HUDEP-2 (cell line): ENCODE data around the gene ATG16L1.

ENCODE experiments used
- DNase-seq, 76 experiments: peaks; one replicate each; lab custom pipeline; 2025; ENCODE audit not compliant: unreplicated experiment in 76 of 76; lab: John Stamatoyannopoulos, UW

Gene ATG16L1

DNA sequence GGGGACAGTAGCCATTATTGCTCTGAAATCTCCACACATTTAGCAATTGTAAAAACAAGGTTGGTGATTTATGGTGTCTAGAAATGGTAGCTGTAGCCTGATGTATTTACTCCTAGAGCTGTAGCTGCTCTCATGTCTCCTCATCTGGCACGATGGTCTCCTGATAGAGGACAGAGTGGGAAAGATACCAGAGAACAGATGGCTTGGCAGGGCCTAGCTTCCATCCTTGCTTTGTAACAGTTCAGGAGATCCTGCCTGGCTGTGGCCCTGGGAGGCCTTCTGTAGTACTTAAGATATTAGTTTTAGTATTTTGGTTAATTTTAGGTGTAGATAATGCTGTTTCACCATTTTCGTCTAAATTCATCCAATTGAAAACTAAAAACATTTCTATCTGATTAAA, 6.7 kb downstream of the ATG16L1 start:
- no peak for DNase-seq

DNA sequence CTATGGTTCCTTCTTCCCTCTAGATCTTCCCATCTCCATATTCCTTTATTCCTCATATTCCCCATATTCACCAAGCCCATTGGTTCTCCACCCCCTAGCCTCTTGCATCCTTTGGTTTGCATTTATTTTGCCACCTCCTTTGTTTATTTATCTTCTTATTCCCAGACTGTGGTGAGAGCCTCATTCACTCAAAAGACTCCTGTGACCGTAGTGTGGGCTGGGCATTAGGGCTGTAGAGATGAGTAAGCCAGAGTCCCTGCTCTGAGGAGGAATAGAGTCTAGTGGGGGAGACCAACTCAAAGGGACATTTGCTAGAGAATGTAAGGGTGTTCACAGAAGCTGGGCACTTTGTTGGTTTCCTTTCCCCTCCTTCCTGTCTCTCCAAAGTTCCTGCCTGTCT, 8.3 kb downstream of the ATG16L1 start:
- no peak for DNase-seq

DNA sequence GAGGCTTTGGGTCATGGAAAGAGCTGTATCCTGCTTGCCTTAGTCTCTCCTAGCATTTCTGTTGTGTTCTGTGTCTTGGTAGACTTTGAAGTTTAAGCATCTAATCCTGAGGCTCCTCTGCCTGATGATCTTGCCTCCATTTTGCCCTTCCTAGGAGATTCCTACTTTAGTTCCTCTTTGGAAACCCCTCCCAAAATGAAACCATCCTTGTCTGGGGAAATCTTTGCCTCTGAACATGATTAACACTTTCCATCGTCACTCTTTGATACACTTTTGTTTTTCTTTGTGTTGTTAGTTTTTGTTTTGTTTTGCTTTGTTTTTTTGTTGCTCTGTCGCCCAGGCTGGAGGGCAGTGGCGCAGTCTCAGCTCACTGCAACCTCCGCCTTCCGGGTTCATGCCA, 9.2 kb downstream of the ATG16L1 start:
- no peak for DNase-seq

DNA sequence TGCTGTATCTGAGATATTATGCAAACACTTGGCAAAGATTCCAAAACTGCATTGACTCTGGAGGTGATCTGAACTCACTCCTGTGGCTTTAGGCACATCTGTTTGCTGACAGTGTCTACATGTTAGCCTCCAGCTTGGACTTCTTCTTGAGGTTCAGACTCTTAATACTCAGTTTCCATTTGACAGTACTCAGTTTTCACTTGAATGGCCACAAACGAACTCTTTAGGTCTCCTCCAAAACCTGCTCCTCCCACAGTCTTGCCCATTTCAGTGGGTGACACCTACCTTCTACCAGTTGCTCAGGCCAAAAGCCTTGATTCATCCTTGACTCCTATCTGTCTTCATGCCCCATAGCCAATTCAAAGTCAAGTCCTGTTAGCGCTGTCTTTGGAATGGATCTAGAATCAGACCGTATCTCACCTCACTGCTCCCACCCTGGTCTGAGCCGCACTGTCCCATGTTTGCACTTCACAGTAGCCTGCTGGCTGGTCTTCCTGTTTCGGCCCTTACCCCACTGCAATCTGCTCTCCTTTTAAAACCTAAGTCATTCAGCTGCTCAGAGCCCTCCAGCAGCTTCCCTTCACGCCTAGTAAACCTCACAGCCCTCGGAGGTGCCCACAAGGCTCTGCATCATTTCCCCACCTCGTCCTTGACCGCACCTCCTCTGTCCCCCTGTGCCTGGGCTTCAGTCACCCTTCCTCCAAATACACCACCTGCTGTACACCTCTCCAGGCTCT, 10.5 kb downstream of the ATG16L1 start:
- DNase-seq = no peak

DNA sequence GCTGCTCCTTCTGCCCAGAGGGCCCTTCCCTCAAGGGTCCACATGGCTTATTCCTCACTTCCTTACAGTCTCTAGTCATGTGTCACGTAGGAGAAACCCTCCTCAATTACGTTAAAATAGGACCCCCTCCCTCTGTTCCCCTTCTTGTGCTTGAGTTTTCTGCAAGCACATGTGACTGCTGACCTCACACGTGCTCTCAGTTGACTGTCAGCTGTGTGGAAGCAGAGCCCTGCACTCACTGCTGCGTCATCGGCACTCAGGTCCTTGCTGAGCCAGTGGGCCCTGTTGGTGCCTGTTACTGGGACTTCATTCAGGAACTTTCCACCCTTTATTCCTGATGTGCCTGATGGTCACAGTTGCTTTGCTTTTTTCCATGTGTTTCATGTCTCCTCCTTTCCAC, 11.1 kb downstream of the ATG16L1 start:
- no peak for DNase-seq

DNA sequence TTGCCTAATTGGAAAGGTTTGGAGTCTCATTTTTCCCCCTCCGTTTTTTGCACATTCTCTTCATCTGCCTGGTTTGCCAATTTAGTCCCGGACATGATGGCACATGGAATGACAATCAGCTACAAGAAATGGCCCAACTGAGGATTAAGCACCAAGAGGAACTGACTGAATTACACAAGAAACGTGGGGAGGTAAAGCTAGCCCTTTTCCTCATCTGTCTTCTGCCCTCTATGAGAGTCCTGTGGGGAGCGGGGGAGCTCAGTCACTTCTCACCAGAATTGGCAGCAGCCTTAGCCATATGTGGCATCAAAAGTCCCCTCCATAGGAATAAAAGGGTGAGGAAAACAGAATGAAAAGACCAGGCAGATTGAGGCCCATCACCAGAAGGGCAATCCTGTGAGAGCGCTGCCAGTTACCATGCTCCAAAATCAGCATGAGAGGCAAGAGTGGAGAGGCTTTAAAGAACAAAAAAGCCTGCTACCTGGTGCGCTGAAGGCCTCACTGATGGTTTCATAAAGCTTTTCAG, 11.6 kb downstream of the ATG16L1 start:
- DNase-seq = no peak

DNA sequence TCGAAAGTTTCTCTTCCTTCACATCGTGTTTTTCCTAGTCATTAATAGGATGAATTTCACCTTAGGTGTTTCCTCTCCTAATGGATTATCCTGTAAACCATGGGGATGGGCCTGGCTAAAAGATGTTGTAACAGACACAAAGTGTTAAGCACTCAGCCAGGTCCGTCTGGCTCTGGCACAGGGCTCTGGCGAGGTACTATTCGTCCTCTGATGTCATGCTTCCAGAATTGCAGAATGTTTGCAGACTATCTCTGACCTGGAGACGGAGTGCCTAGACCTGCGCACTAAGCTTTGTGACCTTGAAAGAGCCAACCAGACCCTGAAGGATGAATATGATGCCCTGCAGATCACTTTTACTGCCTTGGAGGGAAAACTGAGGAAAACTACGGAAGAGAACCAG, 13.2 kb downstream of the ATG16L1 start:
- no peak for DNase-seq

DNA sequence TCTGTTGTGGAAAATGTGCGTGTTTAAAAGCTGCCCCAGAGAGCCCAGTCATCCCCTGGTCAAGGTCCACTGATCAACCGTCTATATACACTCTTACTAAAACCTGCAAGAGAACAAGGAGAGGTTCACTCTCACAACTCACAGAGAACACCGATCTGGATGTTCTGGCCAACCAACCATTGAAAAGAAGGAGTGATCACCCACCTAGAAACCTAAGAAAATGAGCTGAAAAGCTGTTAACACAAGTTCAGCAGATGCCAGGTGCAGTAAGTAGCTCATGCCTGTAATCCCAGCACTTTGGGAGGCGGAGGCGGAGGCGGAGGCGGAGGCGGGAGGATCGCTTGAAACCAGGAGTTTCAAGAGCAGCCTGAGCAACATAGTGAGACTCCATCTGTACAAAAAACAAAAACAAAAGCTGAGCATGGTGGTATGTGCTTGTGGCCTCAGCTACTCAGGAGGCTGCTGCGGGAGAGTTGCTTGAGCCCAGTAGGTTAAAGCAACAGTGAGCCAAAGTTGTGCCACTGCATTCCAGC, 14.5 kb downstream of the ATG16L1 start:
- no peak for DNase-seq

DNA sequence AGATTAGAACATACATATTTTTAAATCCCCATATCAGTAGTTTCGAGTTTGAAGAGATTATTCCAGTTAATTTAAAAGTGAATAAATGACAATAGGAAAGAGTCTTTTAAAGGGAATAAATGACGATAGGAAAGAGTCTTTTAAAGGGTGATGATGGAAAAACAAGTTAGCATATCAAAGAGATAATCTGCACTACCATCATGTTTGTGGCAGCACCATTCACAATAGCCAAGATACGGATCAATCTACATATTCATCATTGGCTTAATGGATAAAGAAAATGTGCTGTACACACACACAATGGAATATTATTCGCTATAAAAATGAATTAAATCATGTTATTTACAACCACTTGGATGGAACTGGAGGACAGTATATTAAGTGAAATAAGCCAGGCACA, 15.0 kb downstream of the ATG16L1 start:
- DNase-seq = no peak

DNA sequence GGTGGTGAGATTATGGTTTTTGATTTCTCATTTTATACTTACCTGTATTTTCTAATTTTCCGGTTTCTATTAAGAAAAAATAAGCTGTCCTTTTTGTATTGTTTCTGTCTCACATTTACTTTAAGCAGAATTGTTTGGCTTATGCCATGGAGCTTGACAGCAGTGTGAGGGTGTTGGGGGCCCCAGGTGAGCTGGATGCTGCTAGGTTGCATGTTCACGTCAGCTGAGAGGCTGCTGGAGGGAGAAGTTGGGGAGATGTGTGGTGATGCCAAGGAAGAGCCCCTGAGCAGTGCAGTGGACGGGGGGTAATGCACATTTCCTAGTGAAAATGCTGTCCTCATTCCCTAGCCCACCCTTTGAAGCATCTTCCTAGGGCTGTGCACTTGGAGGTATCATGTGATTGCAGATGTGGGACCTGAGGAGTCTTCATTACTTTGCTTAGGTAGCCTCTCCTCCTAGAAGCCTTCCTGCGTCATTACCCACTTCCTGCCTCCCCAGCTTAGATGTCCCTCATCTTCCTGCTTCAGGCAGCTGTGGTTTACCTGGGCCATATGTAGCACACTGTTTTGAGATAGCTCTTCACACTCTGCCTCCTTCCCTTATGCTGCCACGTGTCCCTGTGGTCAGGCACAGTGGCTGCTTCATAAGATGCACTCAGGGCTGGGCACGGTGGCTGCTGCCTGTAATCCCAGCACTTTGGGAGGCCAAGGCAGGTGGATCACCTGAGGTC, 16.2 kb downstream of the ATG16L1 start:
- DNase-seq = no peak

DNA sequence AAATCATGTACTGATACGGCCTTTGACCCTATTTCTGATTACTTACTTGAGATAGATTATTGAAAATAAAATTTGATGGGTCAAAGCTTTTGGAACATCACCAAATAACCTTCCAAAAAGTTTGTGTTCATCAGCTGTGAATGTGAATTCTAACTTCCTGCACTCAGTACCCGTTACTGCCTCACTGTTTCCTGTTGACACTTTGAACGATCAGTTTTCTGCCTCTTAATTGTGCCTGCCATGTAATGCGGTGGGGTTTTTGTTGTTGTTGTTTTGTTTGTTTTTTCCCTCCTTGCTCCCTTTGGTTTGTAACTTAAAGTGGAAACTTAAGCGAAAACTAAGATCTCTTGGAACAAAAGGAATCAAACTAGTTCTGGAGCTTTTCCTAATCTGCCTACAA, 18.9 kb downstream of the ATG16L1 start:
- no peak for DNase-seq

DNA sequence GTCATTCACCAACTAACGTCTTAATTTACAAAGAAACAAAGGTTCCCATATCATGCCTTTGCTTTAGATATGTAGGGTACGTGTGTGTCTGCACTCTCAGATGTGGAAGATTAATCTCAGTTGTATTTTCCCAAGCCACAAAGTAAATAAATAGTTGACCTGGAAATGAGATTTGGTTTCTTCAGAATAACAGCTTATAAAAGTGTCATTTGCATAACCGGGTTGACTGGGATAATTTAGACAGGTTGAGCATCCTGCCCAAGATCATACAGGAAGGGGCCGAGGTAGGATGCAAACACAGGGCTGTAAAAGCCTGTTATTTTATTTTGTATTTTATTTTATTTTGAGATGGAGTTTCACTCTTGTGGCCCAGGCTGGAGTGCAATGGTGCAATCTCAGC, 19.5 kb downstream of the ATG16L1 start:
- DNase-seq = no peak

DNA sequence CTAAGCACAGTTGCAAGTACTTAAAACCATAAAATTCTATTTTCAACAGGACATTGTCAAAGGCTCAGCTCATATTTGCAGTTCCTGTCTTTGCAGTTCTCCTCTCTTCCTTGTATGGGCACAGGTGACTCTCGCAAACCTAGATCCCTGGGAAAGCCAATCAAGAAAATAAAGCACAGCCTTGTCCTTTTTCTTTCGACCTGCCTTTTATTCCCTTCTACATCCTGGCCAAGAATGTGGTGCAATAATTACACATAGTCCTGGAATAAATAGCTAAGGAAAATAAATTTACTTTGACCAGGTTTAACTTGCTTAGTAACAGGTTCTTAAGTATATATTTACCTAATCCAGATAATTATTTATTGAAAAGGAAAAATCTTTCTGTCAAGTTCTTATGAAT, 20.2 kb downstream of the ATG16L1 start:
- DNase-seq = no peak

DNA sequence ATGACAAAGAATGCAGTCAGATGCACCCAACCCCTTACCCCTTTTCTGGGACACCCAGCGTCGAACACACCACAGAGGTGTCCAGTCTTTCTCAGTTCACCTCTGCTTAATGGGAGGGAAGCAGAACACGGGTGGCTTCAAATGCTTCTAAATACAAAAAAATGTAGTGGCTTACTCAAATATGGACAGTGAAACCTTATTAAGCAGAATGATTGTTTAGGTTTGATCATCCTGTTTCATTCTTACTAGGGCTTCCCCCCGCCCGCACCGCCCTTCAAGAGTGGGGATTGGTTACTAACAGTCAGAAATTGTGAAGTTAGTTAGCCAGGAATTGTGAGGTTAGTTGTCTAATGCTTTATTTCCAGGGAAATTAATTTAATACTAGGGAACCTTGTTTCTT, 21.6 kb downstream of the ATG16L1 start:
- DNase-seq = no peak

DNA sequence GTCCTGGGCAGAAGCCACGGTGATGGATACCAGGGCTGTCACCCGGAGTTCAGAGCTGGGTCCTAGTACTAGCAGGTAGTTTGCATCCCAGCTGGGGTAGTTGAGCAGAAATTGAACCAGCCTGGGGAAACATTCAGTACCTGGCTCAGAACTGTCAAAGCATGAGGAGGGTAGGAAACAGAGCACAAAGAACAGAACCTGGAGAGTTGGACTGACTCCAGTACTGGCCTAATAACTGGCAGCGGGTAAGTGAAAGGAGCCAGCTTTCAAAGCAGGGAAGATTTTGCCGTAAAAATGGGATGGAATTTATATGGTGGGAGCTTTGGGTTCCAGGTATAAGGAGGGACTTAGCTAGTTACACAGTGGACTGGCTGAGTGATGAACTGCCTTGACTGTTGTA, 23.8 kb downstream of the ATG16L1 start:
- DNase-seq = no peak

DNA sequence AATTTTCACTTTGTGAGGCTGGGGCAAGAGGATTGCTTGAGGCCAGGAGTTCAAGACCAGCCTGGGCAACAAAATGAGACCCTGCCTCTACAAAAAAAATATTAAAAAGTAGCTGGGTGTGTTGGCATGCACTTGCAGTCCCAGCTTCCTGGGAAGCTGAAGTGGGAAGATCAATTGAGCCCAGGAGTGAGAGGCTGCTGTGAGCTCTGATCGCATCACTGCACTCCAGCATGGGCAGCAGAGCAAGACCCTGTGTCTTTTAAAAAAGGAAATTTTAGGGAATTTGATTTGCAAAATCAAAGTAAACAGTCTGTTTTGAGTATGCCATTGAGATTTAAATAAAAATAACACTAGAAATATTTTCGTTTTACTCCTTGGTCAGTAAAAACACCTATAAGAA, 27.4 kb downstream of the ATG16L1 start:
- no peak for DNase-seq

DNA sequence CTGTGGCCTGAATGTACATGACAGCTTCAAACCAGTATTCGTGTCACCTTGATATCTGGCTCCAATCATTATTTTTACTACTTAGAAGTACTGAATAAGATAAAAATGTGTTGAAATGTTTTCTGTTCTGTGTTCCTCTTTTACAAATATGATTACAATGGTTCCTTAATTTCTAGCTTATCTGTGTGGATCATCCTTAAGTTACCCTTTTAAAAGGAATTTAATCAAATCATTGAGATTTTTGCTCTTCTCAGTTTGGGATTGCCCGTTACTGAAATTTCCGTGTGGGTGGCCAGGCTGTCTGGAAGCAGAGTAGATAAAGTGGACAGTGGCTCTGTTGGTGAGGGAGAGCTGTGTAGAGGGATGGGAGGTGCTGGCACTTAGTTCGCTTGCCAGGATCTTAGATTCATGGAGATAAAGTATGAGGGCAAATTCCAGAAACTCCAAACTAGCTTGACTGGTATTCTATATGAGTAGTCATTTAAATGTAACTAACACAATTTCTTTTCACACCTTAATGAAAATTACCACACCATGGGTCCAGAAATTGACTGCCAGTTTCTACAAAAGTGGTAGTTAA, 28.7 kb downstream of the ATG16L1 start:
- DNase-seq = no peak

DNA sequence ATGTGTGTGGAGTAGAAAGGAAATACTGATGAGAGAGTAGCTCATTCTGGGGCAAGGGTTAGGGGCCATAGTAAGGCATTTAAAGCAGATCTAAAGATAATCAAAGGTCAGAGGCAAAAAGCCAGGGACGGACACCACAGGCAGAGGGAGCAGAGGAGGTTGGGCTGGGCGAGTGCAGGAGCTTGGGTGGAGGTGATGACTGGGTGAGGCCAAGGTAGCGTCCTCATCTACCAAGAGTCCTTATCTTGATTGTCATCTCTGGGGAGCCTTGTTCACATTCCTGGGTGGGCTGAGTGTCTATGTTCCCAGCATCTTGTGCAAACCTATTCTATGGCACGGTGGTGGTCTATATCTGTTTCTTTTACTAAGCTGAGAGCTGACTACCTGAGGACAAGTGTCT, 30.1 kb downstream of the ATG16L1 start:
- no peak for DNase-seq

DNA sequence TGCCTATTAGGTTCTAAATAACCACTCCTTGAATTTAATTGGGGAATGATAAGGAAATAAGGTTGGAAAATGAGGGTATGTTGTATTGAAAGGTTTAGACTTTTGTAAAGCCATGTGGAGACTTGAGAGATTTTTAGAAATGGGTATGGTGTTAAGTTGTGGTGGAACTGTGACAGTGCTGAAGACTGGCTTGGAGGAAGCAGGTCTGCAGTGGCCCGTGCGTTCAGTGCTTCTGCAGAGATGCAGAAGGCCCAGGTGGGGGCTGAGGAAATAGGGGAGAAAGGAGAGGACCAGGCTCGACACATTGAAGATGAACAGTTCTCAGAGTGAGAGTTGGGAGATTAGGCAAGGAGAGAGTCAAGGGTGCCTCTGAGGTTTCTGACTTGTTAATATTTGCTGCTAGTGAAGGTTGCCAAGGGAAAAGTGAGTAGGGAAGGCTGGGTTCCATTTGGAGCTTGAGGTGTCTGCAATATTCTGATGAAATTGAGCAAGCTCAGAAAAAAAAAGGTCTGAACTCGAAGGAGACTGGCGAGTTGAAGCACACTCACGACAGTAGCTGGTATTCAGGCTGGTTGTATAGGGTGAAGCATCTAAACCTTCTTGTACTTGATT, 30.6 kb downstream of the ATG16L1 start:
- no peak for DNase-seq

DNA sequence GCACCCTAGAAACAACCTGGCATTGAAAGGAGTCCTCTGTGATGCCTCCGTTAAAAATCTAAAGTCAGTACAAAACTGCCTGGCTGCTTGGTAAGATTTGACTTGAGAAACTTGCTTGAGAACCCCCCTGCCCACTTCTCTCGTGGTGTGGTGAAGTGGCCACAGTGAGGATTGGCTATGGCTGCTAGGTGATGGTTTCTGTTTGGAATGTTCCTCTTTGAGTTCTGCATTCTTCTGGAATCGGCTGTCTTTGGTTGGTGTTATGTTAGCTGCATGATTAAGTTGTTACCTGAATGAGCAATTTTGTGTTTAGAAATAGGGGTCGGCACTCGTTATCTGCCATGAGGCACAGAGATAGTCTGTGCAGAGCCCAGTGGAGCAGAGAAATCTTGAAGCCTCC, 34.4 kb downstream of the ATG16L1 start:
- no peak for DNase-seq

DNA sequence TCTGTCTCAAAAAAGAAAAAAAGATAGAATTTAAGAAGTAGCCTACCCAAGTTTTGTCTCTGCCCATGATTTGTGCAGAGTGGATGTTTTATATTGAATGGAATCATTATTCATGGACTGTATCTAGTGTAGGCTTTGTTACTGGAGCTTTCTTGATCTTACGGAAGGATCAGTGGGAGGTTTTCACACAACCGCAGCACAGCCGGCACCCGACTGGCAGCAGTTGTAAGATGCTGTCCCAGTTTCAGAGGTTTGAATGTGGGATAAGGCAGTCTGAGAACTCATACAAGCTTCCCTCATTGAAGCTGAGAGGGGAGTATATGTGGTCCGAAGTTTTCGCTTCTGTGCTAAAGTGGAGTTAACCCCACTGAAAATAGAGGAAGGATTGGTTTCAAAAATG, 36.4 kb downstream of the ATG16L1 start:
- DNase-seq = no peak
